HG02885 (cell line): Measurements from ENCODE around the gene C12orf57.

Experiments
- ATAC-seq: cut with Tn5 transposase; IDR thresholded peaks from one replicate; pipeline ENCODE4 v1.9.1; 2021; ENCODE audit warnings: mild to moderate bottlenecking; ENCODE audit not compliant: unreplicated experiment, poor library complexity

Gene C12orf57

DNA sequence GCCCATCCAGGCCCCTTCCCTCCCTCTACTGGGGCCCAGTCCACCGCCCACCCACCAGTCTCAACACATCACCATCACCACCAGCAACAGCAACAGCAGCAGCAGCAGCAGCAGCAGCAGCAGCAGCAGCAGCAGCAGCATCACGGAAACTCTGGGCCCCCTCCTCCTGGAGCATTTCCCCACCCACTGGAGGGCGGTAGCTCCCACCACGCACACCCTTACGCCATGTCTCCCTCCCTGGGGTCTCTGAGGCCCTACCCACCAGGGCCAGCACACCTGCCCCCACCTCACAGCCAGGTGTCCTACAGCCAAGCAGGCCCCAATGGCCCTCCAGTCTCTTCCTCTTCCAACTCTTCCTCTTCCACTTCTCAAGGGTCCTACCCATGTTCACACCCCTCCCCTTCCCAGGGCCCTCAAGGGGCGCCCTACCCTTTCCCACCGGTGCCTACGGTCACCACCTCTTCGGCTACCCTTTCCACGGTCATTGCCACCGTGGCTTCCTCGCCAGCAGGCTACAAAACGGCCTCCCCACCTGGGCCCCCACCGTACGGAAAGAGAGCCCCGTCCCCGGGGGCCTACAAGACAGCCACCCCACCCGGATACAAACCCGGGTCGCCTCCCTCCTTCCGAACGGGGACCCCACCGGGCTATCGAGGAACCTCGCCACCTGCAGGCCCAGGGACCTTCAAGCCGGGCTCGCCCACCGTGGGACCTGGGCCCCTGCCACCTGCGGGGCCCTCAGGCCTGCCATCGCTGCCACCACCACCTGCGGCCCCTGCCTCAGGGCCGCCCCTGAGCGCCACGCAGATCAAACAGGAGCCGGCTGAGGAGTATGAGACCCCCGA is 7.0 kb upstream of the C12orf57 start:
- no peak for ATAC-seq

DNA sequence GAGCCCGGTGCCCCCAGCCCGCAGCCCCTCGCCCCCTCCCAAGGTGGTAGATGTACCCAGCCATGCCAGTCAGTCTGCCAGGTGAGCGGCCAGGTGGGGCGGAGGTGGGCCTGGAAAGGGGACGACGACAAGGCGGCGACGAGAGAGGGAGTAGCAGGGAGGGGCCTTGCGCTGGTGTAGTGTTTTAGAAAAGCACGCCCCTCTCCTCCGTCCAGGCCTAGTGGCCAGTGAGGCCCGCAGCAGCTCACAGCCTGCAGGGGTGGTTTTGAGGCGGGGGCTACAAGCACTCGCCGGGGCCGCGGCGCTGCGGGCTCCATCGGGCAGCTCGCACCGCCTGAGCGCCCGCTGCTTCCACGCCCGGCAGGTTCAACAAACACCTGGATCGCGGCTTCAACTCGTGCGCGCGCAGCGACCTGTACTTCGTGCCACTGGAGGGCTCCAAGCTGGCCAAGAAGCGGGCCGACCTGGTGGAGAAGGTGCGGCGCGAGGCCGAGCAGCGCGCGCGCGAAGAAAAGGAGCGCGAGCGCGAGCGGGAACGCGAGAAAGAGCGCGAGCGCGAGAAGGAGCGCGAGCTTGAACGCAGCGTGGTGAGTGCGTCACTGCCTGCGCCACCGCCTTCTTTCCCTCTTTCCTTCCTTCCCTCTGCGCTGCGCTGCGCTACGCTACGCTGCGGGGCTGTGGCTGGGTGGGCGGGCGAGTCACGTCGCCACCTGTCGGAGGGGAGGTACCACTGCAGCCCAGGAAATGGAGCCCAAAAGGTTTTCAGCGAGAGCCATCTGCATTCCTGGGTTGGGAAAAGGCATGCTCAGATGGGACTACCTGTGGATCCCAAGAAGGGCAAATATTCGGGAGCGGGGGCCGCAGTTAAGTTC is 6.1 kb upstream of the C12orf57 start:
- peak; percentile 92 for ATAC-seq

DNA sequence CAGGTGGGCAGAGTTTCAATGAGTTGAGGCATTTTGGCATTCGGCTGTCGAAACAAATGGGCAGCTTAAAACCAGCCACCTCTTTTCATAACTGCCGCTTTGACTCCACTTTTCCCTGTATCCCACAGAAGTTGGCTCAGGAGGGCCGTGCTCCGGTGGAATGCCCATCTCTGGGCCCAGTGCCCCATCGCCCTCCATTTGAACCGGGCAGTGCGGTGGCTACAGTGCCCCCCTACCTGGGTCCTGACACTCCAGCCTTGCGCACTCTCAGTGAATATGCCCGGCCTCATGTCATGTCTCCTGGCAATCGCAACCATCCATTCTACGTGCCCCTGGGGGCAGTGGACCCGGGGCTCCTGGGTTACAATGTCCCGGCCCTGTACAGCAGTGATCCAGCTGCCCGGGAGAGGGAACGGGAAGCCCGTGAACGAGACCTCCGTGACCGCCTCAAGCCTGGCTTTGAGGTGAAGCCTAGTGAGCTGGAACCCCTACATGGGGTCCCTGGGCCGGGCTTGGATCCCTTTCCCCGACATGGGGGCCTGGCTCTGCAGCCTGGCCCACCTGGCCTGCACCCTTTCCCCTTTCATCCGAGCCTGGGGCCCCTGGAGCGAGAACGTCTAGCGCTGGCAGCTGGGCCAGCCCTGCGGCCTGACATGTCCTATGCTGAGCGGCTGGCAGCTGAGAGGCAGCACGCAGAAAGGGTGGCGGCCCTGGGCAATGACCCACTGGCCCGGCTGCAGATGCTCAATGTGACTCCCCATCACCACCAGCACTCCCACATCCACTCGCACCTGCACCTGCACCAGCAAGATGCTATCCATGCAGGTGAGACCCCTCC is 5.2 kb upstream of the C12orf57 start:
- ATAC-seq: no peak

DNA sequence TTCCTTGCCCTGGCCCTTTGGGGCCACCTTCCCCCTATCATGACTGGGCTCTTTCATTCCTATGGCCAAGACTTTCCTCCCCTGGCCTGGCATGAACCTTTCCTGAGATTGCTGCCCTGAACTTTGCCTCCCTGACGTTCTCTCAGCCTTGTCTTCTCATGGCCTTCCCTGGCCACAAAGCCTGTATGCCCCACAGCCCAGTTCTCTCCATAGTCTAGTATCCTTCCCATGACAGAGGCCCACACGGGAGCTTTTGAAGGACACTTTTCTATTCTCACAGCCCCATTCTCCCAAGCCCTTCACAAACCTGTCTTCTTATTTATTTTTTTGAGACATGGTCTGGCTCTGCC is 4.7 kb upstream of the C12orf57 start:
- ATAC-seq: no peak

DNA sequence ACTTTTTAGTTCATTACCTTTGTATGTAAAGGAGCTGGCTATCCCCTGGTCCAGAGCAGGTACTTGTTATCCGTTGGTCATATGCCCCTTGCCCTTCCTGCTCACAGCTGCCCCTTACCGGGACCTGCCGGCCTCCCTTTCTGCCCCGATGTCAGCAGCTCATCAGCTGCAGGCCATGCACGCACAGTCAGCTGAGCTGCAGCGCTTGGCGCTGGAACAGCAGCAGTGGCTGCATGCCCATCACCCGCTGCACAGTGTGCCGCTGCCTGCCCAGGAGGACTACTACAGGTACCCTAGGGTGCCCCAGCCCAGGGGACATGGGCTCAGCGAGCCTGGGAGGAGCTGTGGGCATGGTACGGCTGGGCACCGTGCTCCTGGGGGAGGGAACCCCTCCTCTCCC is 2.6 kb upstream of the C12orf57 start:
- no peak for ATAC-seq

DNA sequence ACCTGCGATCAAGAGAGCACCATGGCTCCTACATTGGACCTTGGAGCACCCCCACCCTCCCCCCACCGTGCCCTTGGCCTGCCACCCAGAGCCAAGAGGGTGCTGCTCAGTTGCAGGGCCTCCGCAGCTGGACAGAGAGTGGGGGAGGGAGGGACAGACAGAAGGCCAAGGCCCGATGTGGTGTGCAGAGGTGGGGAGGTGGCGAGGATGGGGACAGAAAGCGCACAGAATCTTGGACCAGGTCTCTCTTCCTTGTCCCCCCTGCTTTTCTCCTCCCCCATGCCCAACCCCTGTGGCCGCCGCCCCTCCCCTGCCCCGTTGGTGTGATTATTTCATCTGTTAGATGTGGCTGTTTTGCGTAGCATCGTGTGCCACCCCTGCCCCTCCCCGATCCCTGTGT is 2.0 kb upstream of the C12orf57 start:
- ATAC-seq: no peak

DNA sequence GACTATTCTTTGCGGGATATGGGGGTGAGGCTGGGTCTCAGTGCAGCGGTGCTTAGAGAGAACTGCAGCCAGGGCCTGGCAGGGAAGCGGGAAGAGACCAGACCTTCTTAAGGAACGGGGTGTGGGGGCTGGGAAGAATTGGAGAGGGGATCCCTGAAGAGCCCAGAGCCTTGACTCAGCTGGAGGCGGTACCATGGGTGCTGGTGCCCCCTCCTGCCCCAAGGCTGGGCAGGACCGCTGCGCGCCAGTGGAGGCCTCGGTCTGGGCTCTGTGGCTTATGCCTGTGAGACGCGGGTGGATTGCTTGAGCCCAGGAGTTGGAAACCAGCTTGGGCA is 1.5 kb upstream of the C12orf57 start:
- no peak for ATAC-seq

DNA sequence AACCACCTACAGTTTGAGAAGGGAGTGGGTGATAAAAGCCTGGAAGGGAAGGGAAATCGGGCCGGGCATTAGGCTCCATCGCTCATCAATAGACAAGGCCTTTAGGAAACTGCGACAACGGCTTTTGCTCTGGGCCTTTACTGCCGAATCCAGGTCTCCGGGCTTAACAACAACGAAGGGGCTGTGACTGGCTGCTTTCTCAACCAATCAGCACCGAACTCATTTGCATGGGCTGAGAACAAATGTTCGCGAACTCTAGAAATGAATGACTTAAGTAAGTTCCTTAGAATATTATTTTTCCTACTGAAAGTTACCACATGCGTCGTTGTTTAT is 467 bp upstream of the C12orf57 start:
- ATAC-seq: peak; percentile 29

DNA sequence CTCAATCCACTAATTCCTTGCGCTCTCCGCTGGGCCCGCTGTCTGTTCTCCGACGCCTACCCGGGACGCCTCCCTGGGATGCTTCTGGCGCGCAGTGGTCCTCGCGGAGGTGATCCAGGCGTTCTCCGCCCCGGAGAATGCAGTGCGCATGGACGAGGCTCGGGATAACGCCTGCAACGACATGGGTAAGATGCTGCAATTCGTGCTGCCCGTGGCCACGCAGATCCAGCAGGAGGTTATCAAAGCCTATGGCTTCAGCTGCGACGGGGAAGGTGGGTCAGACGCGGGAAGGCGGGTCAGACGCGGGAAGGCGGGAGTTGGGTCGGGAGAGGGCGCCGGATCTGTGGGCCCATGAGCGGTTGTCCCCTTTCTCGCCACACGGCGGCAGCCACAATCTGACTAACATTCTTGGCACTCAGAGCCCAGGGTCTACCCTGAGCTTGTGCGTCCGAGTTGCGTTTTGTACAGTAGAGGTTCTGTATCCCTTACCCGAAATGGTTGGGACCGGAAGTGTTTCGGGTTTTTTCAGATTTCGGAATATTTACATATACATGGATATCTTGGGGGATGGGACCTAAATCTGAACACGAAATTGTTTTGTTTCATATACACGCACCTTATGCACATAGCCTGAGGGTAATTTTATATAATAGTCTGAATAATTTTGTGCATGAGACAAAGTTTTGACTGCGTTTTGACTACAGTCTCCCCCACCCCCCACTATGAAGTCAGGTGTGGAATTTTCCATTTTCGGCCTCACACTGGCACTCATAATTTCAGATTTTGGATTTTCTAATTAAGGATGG is 762 bp downstream of the C12orf57 start:
- ATAC-seq: peak; percentile 55

DNA sequence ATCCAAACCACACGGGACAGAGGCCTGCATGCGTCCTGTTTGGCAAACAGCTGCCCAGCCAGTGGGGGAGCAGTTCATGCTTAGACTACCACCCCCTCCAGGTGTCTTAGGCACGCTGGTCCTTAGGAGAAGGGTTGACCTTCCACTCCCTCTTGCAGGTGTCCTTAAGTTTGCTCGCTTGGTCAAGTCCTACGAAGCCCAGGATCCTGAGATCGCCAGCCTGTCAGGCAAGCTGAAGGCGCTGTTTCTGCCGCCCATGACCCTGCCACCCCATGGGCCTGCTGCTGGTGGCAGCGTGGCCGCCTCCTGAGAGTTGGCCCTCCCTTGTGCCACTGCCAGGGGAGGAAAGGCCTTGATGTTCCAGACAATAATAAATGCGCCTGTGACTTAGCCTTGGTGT is 1.8 kb downstream of the C12orf57 start:
- ATAC-seq: no peak

DNA sequence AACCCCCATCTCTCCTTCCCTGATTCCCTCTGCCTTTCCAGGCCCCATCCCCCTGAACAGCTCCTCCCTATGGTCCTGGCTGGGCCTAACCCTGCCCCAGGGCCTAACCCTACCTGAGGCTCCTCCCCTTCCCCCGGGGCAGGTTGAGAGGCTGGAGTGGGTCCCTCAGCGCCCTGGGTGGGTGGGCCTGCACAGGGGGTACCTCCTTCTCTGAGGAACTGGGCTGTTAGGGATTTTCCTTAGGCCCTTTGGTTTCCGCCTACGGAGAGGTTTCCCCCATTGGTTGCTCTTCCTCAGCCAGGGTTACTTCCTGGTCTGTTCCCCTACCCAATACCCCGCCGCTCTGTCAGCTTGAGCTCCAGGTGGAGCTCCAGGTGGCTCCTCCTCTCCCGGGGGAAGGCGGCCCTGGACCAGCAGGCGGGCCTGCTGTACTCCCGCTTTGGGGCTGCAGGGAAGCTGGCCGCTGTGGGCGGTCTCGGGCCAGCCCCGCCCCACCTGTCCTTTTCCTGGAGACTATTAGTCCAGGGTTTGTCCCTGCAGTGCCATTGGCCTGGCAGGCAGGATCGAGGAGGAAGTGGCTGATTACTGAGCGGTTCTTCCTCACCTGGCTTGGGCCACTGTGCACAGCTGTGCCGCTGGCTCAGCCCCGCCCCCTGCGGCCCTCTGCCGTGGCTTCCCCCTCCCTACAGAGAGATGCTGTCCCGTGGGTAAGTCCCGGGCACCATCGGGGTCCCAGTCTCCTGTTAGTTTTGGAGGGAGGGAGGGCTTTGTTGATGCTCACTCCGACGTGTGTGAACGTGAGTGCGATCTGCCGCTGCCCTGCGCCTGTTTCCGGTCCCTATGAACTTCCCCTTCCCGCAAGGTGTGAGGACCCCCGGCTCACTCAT is 2.5 kb downstream of the C12orf57 start:
- ATAC-seq: no peak

DNA sequence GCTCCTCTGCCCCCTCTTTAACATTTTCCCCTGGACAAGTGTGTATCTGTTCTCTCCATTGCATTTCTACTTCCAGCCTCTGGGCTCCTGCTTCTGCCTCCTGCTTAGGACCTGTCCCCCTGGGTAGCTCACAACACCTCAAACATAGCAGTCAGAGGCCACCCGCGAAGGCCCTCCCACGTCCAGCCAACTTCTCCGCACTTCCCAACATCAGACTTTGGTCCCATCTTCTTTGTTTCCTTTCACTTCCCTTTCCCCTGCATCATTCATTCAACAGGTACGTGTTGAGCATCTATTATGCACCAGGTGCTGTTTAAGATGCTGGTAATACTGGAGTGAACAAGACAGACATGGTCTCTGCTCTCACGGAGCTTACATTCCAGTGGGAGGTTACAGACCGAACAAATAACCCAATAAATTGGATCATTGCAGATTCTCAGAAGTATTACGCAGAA is 3.1 kb downstream of the C12orf57 start:
- no peak for ATAC-seq

DNA sequence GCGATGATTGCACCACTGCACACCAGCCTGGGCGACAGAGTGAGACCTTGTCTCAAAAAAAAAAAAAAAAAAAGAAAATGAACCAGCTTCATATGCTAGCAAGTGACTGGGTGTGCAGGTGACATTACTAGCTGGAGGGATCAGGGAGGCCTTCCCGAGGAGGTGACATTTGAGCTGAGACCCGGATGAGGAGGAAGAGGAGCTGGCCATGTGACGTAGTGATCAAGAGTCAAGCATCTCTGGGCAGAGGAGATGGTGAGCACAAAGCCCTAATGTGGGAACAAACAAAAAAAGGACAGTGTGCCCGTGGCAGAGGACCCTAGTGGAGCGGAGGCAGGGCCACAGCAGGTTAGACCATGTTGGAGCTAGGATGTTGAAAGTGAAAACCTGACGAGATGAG is 3.8 kb downstream of the C12orf57 start:
- no peak for ATAC-seq

DNA sequence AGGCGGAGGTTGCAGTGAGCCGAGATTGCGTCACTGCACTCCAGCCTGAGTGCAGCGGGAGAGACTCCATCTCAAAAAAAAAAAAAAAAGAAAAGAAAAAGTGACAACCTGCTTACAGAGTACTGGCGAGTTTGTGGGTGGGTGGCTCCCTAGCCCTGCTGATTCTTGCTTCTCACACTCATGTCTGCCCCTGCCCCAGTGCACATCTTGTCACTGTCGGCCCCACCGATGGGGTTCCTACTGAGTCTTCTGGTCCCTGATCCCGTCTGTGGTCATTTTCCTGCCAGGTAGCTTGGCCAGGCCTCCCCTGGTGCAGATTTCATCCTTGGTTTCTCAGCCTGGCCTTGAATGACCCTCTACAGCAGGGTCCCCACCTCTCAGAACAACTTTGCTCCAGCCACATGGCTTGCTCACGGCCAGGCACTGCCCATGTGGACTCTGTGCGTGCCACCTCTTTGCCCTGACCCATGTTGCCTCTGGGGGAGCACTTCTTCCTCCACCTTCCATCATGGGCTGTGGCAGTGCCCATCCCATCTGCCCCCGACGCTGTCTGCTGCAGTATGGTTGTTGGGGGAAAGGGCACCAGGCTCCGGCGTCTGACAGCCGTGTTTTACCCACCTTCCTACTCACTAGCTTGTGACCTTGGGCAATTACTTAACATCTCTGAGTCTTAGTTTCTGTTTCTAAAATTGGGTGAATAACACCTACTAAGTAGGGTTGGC is 5.2 kb downstream of the C12orf57 start:
- no peak for ATAC-seq

DNA sequence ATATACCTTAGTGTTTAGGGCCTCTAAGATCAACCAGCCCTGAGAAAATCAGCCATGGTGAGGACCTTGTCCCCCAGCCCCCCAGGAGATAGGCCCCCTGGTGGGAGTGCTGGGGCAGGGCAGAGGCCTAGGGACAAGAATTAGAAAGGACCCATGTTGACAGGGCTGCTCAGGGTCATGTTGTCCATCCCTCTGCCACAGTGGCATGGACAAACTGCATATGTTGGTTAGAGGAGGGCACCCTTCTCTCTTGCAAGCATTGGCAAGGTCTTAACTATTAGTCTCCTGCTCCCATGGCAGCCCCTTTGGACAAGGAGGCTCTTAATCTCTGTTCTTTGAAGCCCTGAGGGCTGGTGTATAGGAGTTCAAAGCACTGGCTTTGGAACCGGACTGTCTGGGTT is 6.6 kb downstream of the C12orf57 start:
- no peak for ATAC-seq

DNA sequence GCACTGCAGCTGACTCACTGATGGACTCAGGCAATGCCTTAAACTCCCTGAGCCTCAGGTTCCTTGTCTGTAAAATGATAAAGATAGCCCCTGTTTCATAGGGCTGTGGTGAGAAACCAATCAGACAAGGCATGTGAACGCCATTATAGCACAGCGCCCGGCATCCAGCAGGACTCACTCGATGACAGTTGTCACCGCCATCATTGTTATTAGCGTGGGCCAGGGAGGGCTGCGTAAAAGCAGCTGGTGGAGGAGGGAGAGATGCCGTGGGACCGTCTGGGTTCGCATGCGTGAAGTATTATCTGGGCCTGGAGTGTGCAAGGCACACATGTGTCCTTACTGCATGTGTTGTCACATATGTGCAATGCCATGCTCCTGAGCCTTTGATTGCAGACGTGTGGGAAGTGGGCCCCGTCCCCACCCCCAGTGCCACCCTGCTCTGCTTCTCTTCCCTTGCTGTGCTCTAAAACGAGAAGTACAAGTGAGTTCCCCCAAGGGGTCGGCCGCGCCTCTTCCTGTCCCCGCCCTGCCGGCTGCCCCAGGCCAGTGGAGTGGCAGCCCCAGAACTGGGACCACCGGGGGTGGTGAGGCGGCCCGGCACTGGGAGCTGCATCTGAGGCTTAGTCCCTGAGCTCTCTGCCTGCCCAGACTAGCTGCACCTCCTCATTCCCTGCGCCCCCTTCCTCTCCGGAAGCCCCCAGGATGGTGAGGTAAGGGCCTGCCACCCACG is 7.2 kb downstream of the C12orf57 start, which contains the start of gene PTPN6:
Gene PTPN6 (plus strand): TSS at position 546 of the 730 bp plus-strand sequence. CDS start 157 bp downstream, at position 703.
- no peak for ATAC-seq

DNA sequence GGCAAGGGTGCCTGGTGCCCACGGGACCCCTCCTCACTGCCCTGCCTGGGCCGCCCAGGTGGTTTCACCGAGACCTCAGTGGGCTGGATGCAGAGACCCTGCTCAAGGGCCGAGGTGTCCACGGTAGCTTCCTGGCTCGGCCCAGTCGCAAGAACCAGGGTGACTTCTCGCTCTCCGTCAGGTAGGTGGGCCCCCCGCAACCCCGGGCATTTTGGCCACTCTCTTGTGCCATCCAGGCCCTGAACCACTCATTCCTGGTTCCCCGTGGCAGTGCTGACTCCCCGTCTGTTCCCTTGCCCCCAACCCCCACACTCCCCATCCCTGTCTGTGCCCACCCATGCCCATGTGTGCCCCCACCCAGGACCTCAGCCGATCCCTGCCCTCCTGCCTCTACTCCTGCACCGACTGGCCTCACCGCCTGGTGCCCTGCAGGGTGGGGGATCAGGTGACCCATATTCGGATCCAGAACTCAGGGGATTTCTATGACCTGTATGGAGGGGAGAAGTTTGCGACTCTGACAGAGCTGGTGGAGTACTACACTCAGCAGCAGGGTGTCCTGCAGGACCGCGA is 7.8 kb downstream of the C12orf57 start:
- ATAC-seq: no peak
